Urinary bladder (tissue), 4 donors: Measurements from ENCODE around the gene DIPK1A. TPM values are rescaled to one million over a fixed set of nuclear protein-coding genes. Genes with fewer than 3 reads are reported as not detected.
A peak's percentile ranks its signal among the peaks of the same experiment; 100 is the strongest.

ENCODE experiments used
- DNase-seq: peaks from one replicate; pipeline ENCODE4 v3.0.0-alpha.2; 2015; ENCODE audit errors: extremely low spot score
- H3K27ac ChIP-seq: one replicate; pipeline ENCODE4 v1.5.1; 2013; ENCODE audit warnings: low read depth, mild to moderate bottlenecking, moderate library complexity
- H3K36me3 ChIP-seq: one replicate; pipeline ENCODE4 v1.6.1; 2013; ENCODE audit warnings: mild to moderate bottlenecking, moderate library complexity; ENCODE audit not compliant: insufficient read depth
- H3K4me1 ChIP-seq: one replicate; pipeline ENCODE4 v1.6.1; 2013; ENCODE audit warnings: mild to moderate bottlenecking, moderate library complexity; ENCODE audit not compliant: insufficient read depth
- H3K4me3 ChIP-seq: one replicate; pipeline ENCODE4 v1.5.1; 2013; ENCODE audit warnings: low read depth, low read length
- WGBS: extraction: QIAGEN DNeasy Blood & Tissue Kit; methylation state at CpG from one replicate; pipeline ENCODE4 v1.1.7; 2013; 5-methylcytosine and 5-hydroxymethylcytosine counted together
- polyA plus RNA-seq: library from polyadenylated mRNA; stranded (reverse); fragments of 200-250 nt; gene quantifications from one replicate; pipeline ENCODE4 v1.2.3, GENCODE V29; 2013
- total RNA-seq: library from RNA; depleted of rRNA; stranded (reverse); fragments of >200 nt; gene quantifications from one replicate; pipeline ENCODE4 v1.2.3, GENCODE V29; 2014
- donor health status: healthy with polysubstance abuse.
- donor health status: healthy.

The DIPK1A gene
- total and polyA plus RNA-seq, 2 donors = 21.8 to 22.8 TPM

- 68% methylated on average over 4 of the region's 4 CpGs for WGBS
- no peak overlapping the region for H3K4me3 ChIP-seq
- H3K36me3 ChIP-seq = peaks cover 2% of the 10 kb centered on the region
- no peak overlapping the region for H3K27ac ChIP-seq
- H3K4me1 ChIP-seq = no peaks in the 10 kb centered on the region
- DNase-seq = no peak
These were observed 83.5 kb downstream of the DIPK1A start for GRCh38 chr1:92877792-92878191.

- H3K4me3 ChIP-seq = no peak overlapping the region
- H3K36me3 ChIP-seq = peaks cover 2% of the 10 kb centered on the region
- no peaks in the 10 kb centered on the region for H3K4me1 ChIP-seq
- 28% methylated on average over 4 of the region's 4 CpGs for WGBS
- DNase-seq = no peak
- H3K27ac ChIP-seq = no peak overlapping the region
These were observed 84.1 kb downstream of the DIPK1A start for GRCh38 chr1:92877081-92877711.

GRCh38 chr1:92876351-92876750 is 84.9 kb downstream of the DIPK1A start:
- Histone ChIP-seq H3K36me3 (peaks cover 2% of the 10 kb centered on the region), H3K4me1 (no peaks in the 10 kb centered on the region), H3K4me3 (no peak overlapping the region), H3K27ac (no peak overlapping the region)
- no peak for DNase-seq
- 90% methylated on average over 4 of the region's 4 CpGs for WGBS

- DNase-seq = no peak
- no peak overlapping the region for H3K4me3 ChIP-seq
- peaks cover 2% of the 10 kb centered on the region for H3K36me3 ChIP-seq
- no peak overlapping the region for H3K27ac ChIP-seq
- no peaks in the 10 kb centered on the region for H3K4me1 ChIP-seq
- WGBS = 78% methylated on average over 2 of the region's 2 CpGs
These were observed 86.3 kb downstream of the DIPK1A start for GRCh38 chr1:92874987-92875386.

- no peak for DNase-seq
- no peaks in the 10 kb centered on the region for H3K4me1 ChIP-seq
- no peak overlapping the region for H3K4me3 ChIP-seq
- H3K27ac ChIP-seq = no peak overlapping the region
- 76% methylated on average over 2 of the region's 2 CpGs for WGBS
- H3K36me3 ChIP-seq = peaks cover 2% of the 10 kb centered on the region
These were observed 88.5 kb downstream of the DIPK1A start for GRCh38 chr1:92872719-92873118.

GRCh38 chr1:92870591-92870990 is 90.7 kb downstream of the DIPK1A start:
- DNase-seq = no peak
- Histone ChIP-seq H3K4me3 (no peak overlapping the region), H3K36me3 (peaks cover 2% of the 10 kb centered on the region), H3K27ac (no peak overlapping the region), H3K4me1 (no peaks in the 10 kb centered on the region)
- WGBS = 93% methylated on average over 2 of the region's 2 CpGs

- no peak for DNase-seq
- H3K36me3 ChIP-seq = no peaks in the 10 kb centered on the region
- H3K4me3 ChIP-seq = no peak overlapping the region
- no peak overlapping the region for H3K27ac ChIP-seq
- no peaks in the 10 kb centered on the region for H3K4me1 ChIP-seq
These were observed 97.1 kb downstream of the DIPK1A start for GRCh38 chr1:92864131-92864530.

- no peak overlapping the region for H3K4me3 ChIP-seq
- no peaks in the 10 kb centered on the region for H3K4me1 ChIP-seq
- no peaks in the 10 kb centered on the region for H3K36me3 ChIP-seq
- no peak for DNase-seq
- 64% methylated on average over 4 of the region's 4 CpGs for WGBS
- H3K27ac ChIP-seq = no peak overlapping the region
These were observed 98.7 kb downstream of the DIPK1A start for GRCh38 chr1:92862605-92863004.

- no peaks in the 10 kb centered on the region for H3K4me1 ChIP-seq
- no peak overlapping the region for H3K27ac ChIP-seq
- no peak overlapping the region for H3K4me3 ChIP-seq
- no peaks in the 10 kb centered on the region for H3K36me3 ChIP-seq
- no peak for DNase-seq
- 57% methylated on average over 7 of the region's 7 CpGs for WGBS
These were observed 101.7 kb downstream of the DIPK1A start for GRCh38 chr1:92859400-92860039.

- peak; percentile 73 for DNase-seq
These were observed 102.5 kb downstream of the DIPK1A start for GRCh38 chr1:92858564-92859399.

GRCh38 chr1:92857817-92858216 is 103.4 kb downstream of the DIPK1A start:
- no peaks in the 10 kb centered on the region for H3K36me3 ChIP-seq
- H3K4me1 ChIP-seq = no peaks in the 10 kb centered on the region
- H3K4me3 ChIP-seq = no peak overlapping the region
- WGBS = 85% methylated on average over 5 of the region's 5 CpGs
- no peak overlapping the region for H3K27ac ChIP-seq
- no peak for DNase-seq

More at GRCh38 chr1:92858564-92859399, 102.5 kb downstream of the DIPK1A start:
- no peaks in the 10 kb centered on the region for H3K4me1 ChIP-seq
- H3K36me3 ChIP-seq = no peaks in the 10 kb centered on the region
- WGBS = 27% methylated on average over 13 of the region's 13 CpGs
- no peak overlapping the region for H3K27ac ChIP-seq
- no peak overlapping the region for H3K4me3 ChIP-seq

GRCh38 chr1:92855236-92855635 is 106.0 kb downstream of the DIPK1A start:
- no peak overlapping the region for H3K27ac ChIP-seq
- DNase-seq = no peak
- no peak overlapping the region for H3K4me3 ChIP-seq
- no peaks in the 10 kb centered on the region for H3K36me3 ChIP-seq
- 82% methylated on average over 4 of the region's 4 CpGs for WGBS
- H3K4me1 ChIP-seq = no peaks in the 10 kb centered on the region

- no peak for DNase-seq
- no peak overlapping the region for H3K27ac ChIP-seq
- H3K36me3 ChIP-seq = no peaks in the 10 kb centered on the region
- H3K4me3 ChIP-seq = no peak overlapping the region
- no peaks in the 10 kb centered on the region for H3K4me1 ChIP-seq
These were observed 107.0 kb downstream of the DIPK1A start for GRCh38 chr1:92854101-92854785.
